ENCODE measurements around the gene MBTPS1.
A peak's percentile ranks its signal among the peaks of the same experiment; 100 is the strongest.

MBTPS1 gene

DNA sequence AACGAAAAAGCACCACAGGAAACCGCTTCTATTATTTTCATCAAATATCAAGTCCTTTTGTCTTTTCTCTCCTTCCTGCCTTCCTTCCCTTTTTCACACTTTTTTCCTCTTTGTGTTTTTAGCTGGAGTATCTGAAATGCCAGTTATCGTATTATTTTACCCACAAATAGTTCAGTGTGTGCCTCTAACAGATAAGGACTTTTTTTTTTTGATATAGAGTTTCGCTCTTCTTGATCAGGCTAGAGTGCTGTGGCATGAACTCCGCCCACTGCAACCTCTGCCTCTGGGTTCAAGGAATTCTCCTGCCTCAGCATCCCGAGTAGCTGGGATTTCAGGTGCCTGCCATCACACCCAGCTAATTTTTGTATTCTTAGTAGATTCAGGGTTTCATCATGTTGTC, 39.0 kb upstream of the MBTPS1 start:
- DNase-seq (ENCODE audit: low spot score), result no peak
- TF ChIP-seq, protein P1, sequence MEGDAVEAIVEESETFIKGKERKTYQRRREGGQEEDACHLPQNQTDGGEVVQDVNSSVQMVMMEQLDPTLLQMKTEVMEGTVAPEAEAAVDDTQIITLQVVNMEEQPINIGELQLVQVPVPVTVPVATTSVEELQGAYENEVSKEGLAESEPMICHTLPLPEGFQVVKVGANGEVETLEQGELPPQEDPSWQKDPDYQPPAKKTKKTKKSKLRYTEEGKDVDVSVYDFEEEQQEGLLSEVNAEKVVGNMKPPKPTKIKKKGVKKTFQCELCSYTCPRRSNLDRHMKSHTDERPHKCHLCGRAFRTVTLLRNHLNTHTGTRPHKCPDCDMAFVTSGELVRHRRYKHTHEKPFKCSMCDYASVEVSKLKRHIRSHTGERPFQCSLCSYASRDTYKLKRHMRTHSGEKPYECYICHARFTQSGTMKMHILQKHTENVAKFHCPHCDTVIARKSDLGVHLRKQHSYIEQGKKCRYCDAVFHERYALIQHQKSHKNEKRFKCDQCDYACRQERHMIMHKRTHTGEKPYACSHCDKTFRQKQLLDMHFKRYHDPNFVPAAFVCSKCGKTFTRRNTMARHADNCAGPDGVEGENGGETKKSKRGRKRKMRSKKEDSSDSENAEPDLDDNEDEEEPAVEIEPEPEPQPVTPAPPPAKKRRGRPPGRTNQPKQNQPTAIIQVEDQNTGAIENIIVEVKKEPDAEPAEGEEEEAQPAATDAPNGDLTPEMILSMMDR (IDR thresholded peaks at IDR 0.05; ENCODE audit: extremely low read depth, missing control alignments), result no peak

DNA sequence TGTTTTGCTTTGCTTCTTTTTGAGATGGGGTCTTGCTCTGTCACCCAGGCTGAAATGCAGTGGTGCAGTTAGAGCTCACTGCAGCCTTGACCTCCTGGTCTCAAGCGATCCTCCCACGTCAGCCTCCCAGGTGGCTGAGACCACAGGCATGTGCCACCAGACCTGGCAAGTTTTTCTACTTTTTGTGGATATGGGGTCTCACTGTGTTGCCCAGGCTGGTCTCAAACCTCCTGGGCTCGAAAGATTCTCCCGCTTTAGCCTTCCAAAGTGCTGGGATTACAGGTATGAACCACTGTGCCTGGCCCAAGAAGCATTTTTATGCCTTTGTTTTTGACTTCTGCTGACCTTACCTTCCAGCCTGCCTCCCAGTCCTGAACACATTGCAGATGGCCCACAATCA, 38.5 kb upstream of the MBTPS1 start:
- TF ChIP-seq, protein P1 (IDR thresholded peaks at IDR 0.05; ENCODE audit: extremely low read depth, missing control alignments), result no peak
- DNase-seq (ENCODE audit: low spot score), result no peak

DNA sequence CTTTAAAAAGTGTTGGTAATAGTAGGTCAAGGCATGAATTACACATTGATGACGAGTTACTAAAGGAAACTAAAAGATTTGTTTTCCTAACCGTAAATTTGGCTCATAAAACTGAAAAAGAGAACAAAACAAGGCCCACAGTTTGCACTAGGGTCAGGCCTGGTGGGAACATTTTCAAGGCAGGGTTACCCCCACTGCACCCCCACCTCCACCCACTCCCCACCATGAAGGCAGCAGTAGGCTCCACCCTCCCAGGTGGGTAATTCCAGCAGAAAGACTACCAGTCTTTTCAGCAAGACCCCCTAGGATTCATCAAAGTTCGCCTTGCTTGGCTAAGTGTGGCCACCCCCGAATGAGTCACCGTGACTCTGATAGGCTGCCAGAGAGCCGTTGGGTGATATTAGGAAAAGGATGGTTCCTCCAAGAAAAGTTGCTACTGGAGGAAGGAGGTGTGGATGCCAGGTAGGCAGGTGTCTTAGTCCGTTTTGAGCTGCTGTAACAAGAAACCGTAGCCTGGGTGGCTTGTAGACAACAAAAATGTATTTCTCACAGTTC, 37.0 kb upstream of the MBTPS1 start:
- TF ChIP-seq, protein P1 (IDR thresholded peaks at IDR 0.05; ENCODE audit: extremely low read depth, missing control alignments), result no peak

DNA sequence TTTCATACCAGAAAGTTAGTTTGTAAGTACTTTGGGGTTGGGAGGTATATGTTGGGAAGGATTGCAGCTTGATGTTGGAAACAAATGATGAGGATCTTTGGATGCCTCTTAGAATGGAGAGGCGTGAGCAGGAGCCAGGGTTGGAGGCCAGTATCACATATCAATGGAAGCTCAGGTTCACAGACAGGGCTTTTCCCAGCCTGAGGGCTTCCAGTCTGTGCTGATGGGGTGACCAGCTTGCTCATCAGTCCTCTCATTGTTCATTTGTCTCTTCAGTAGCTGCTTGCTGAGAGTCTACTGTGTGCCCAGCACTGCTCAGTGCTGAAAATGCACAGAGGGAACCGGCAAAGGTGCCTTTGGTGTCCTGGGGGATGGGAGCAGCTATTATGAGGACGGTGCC, 34.2 kb upstream of the MBTPS1 start:
- no peak for DNase-seq (ENCODE audit: low spot score)
- TF ChIP-seq, protein P1 (IDR thresholded peaks at IDR 0.05; ENCODE audit: extremely low read depth, missing control alignments), result no peak

More for the DNA sequence above, 37.0 kb upstream of the MBTPS1 start:
- DNase-seq (ENCODE audit: low spot score), result no peak

DNA sequence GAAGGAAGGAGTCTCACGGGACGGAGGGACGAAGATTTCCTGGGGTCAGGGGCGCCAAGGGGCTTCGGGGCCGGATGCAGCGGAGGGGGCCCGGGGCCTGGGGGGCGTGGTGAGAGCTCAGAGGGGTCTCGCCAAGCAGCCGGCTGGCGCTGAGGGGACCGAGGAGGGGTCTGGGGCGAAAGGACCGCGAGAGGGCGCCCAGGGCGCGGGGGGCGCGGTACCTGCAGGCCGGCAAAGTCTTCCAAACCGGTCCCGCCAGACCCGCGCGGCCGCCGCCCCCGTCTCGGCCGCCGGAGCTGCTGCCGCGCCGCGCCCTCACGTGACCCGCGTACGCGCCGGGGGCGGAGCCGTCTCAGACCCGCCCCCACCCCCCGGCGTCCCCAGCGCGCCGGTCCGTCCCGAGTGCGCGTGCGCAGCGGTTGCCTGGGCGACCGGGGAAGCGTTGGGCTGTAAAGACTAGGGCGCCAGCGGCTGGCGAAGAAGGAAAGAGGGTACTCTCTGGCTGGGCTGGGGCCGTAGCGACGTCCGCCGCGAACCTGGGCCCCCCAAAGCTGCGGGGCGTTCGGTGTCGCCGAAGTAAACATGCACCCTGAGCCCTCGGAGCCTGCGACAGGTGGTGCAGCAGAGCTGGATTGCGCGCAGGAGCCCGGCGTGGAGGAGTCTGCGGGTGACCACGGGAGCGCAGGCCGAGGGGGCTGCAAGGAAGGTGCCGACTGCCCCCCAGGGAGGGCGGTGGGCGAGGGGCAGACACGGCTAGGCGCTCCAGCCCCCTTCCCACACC, 28.3 kb upstream of the MBTPS1 start, which contains the start of the genes DNAAF1 and HSDL1:
Gene DNAAF1, plus strand, starts transcription at position 450 of the 781 bp plus-strand sequence. Its CDS starts 133 bp downstream, at position 583.
Gene HSDL1, minus strand, starts transcription at position 319 of the 781 bp plus-strand sequence. CDS start 13,856 bp downstream, outside the sequence.
- peak; percentile 98 for DNase-seq (ENCODE audit: low spot score)
- TF ChIP-seq, protein P1 (IDR thresholded peaks at IDR 0.05; ENCODE audit: extremely low read depth, missing control alignments), result no peak

DNA sequence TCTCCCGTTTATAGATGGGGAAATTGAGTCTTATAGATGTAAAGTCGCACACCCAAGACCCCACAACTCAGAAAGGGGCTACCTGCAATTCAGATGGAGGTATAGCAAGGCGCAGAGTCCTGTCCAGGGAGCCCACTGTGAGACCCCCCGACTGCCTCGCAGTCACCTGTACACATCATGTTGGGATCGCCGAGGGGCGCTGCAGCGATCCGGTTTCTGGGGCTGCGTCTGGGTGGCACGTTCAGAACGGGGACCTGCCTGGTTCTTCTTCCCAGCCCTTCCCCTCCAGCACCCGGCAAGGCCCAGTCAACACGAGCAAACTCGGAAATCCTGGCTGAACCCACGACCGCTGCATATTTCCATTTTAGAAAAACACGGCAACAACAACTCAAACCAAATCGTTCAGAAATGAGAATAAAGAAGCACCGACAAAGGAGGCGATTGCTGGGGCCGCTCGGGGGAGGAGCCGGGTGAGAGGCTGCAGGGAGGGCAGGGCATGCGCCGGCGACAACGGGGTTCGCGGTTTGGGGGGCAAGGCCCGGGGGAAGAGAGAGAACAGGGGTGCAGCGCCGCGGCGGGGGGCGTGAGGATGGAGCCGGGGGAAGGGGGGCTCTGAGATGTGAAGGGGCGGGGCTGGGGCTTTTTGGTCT, 27.6 kb upstream of the MBTPS1 start:
- TF ChIP-seq, protein P1 (IDR thresholded peaks at IDR 0.05; ENCODE audit: extremely low read depth, missing control alignments), result no peak
- DNase-seq (ENCODE audit: low spot score), result peak; percentile 46

DNA sequence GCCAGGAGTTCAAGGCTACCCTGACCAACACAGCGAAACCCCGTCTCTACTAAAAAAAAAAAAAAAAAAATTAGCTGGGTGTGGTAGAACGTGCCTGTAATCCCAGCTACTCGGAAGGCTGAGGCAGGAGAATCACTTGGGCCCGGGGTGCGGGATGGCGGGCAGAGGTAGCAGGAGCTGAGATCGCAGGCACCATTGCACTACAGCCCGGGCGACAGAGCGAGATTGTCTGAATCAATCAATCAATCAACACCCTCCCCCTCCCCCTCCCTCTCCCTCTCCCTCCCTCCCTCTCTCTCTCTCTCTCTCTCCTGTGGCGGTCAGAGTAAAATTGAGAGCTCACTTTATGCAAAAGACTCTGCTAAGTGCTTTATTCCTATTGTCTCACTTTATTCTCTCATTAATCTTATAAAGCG, 27.1 kb upstream of the MBTPS1 start:
- TF ChIP-seq, protein P1 (IDR thresholded peaks at IDR 0.05; ENCODE audit: extremely low read depth, missing control alignments), result no peak
- no peak for DNase-seq (ENCODE audit: low spot score)

Data from GM20000 (cell line).